Pulmonary artery endothelial cell (primary cell): Measurements from ENCODE around the gene EMCN. TPM values are rescaled to one million over a fixed set of nuclear protein-coding genes. Genes with fewer than 3 reads are reported as not detected.
A peak's percentile ranks its signal among the peaks of the same experiment; 100 is the strongest.
"Not testable (repeated sequence)": the region's sequence is repeated elsewhere in the genome, so short reads cannot be mapped to it uniquely, and the experiment has no call there.

Experiments
- DNase-seq: peaks from one replicate; pipeline ENCODE4 v3.0.0-alpha.2; 2011; ENCODE audit warnings: low read depth, low spot score
- total RNA-seq: library from RNA; depleted of rRNA; stranded (reverse); fragments of >200 nt; gene quantifications from 2 replicates; pipeline ENCODE4 v1.2.3, GENCODE V29; 2014

Gene EMCN, protein sequence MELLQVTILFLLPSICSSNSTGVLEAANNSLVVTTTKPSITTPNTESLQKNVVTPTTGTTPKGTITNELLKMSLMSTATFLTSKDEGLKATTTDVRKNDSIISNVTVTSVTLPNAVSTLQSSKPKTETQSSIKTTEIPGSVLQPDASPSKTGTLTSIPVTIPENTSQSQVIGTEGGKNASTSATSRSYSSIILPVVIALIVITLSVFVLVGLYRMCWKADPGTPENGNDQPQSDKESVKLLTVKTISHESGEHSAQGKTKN
- total RNA-seq = 105 and 117 TPM in 2 replicates

DNA sequence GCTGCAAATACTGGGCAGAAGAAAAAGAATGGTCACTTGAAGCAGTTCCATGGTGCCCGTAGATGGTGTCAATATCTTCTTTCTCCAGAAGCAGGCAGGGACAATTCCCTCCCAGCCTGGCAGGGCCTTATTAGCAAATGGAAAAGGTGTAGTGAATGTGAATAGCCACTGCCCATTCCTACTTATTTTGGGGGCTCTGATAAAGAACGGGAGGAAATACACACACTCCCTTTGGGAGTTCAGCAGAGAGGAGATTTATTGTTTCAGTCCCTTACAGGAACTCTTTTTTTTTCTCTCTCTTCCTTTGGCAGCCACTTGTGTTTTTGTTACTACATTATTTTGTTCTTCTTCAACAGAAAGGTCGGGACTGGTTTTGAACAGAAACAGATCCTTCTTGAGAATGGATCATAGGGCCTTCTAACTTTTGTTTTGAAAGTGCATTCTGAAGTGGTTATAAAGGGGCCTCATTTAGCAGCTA, at the start of gene EMCN:
Gene EMCN (minus strand): TSS at position 159 of the 478 bp plus-strand sequence. CDS start 108 bp downstream, at position 51.
- DNase-seq = peak; percentile 78

DNA sequence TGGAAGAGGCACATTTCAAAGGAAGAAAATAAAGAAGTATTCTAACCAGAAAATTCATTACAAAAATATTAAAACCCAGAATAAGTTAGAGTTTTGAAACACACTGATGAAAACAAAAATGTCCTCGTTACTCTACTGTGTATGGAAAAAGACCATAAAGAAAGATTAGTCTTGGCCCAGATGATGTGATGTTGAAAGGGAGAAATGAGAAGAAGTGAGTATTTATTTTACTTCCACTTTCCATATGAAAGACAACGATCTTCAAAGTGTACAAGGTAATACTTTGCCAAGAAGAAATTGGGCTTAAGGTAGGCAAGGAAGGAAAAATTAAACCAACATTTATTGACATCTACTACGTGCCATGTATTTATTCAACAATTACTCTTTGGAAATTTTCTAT, 48.6 kb upstream of the EMCN start:
- no peak for DNase-seq

DNA sequence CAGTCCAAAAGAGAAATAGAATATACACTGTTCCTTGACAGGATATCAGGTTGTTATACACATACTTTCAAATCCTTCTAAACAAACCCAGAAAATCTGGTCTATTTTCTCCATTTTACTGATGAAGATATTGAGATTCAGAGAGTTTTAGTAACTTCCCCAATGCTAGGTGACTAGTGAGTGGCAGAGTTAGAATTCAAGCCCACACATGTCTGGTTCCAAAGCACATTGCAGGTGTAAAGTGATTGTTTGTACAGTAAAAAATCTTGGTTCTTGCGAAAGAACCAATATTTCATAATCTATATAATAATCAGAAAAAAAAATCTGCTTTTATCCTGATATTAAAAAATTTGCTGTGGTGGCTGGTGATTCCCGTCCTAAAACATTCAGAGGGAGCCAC, 39.5 kb upstream of the EMCN start:
- DNase-seq = no peak

DNA sequence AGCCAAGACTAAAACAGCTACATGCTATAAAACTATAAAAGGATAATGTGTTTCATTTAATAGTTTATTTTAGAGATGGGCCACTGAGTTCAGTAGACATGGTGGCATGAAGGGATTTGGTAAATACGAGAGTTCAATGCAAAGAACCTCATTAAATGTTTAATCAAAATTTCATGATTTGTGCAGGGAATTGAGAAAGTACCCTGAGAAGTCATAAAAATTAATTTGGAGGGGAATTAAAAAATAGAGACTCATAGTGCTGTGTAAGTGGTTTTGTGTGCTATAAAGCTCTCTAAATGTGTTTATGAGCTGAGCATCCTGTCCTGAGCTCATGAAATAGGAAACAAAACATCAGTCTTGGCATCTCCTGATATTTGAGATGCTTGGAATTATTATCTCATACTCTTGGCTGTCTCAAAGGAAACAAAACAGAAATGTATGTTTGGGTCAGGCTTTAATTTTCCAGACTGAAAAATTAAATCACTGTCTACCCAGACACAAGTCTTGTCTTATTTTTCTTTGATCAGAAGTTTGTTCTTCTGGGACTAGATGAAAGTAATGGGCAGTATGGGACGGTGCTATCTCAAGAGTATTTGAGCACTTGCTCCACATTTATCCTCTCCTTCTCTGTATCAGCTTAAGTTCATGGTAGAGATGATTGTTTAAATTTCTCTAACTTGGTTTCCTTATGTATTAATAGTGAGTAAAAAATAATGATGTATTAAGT, 38.0 kb upstream of the EMCN start:
- DNase-seq = peak; percentile 36

DNA sequence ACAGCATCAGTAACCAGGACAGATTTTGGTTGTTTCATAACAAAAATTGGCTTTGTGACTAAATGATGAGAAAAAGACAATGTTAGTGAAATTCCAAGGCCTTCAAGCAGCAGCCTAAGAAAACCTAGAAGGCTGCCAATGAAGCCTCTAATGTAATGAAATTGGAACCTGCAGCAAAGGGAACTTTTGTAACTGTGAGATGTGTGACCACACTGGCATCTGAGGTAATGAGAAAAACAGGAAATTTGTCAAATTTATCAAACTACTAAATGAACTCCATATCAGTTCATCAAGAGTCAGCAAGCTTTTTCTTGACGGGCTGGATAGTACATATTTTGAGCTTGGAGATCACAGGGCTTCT, 30.4 kb upstream of the EMCN start:
- DNase-seq = no peak

DNA sequence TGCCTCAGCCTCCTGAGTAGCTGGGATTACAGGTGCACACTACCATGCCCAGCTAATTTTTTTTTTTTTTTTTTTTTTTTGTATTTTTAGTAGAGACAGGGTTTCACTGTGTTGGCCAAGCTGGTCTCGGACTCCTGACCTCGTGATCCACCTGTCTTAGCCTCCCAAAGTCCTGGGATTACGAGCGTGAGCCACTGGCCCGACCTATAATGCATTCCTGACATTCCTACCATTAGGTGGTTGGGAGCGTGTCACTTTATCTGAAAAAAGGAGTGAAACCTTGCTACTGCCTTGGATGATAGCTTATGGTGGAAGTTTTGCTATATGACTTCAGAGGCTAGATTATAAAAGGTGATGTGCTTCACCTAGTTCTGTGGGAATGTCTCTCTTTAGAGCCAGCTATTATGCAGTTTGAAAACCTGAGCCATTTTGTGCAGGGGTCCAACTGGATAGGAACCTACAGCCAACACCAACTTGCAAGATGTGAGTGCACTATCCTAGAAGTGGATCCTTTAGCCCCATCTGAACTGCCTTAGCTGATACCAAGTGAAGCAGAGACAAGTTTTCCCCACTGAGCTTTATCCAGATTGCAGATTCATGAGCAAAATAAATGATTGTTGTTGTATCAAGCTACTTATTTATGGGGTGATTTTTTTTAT, 29.8 kb upstream of the EMCN start:
- DNase-seq = no peak

DNA sequence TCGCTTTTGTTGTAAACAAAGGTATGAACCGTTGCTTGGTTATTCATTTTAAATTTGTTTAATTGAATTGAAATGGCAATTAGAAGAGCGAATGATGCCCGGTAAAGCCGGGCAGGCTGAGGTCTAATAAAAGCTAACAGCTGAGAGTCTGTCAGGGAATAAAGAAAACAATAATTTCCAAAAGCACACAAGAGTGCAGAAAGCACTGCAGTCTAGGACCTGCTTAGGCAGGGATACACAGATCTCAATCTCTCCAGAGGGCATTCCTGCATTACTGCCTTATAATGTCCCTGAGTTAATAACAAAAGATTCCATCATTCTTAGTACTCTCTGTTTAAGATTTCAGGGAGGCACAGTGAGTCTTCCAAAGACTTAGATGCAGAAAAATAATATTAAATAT, 27.6 kb upstream of the EMCN start:
- DNase-seq = no peak

DNA sequence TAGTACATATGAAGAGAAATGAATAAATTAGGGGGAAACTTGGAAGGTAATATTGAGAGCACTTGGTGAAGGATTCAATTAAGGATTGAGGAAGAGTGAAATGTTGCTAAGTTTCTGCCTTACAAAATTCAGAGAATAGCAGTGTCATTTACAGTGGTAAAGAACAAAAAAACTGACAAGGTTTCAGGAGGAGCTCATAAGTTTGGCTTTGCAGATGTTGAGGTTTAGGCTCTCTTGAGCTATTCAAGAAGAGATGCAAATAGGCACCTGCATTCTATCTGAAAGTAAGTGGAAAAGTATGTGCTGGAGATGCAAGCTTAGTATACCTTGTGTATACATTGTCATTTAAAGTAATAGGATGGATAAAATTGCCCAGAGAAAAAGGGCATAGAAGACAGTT, 22.3 kb upstream of the EMCN start:
- no peak for DNase-seq

DNA sequence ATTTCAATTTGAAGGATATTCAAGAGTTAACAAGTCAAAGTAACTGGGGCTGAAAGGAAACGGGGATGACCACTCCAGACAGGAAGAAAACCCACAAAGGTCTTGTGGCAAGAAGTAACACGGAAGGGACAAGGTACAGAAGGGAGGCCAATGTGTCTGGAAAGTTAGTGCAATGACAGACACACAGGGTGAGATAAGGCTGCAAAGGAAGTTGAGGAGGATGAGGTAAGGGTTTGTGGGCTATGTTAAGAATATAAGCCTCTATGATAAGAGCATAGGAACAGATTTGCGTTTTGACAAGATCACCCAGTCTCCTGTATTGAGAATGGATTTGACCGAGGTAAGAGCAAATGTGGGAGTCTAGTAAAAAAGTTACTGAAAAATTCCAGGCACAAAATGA, 21.9 kb upstream of the EMCN start:
- DNase-seq = no peak

DNA sequence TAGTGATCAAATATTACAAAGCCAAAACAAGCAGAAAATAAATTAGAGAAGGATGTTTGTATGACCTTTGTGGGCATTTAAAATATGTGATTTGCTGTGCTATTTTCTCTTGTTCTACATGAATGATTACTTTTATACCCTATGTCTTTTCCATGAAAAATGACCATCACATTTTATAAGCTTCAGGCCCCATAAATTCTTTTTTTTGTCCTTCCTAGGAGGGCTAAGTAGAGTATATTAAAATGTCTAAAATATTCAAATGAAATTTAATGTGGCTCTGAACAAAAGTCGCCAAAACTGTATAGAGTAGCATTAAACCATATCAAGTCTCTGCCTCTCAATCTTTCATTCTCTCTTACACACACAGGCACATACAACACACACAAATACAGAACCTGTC, 15.9 kb upstream of the EMCN start:
- DNase-seq = no peak

DNA sequence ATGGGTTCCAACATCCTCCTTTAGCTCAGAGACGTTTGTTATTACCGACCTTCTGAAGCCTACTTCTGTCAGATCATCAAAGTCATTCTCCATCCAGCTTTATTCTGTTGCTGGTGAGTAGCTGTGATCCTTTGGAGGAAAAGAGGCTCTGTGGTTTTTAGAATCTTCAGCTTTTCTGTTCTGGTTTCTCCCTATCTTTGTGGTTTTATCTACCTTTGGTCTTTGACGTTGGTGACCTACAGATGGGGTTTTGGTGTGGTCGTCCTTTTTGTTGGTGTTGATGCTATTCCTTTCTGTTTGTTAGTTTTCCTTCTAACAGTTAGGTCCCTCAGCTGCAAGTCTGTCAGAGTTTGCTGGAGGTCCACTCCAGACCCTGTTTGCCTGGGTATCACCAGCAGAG, 12.3 kb upstream of the EMCN start:
- not testable (repeated sequence) for DNase-seq

DNA sequence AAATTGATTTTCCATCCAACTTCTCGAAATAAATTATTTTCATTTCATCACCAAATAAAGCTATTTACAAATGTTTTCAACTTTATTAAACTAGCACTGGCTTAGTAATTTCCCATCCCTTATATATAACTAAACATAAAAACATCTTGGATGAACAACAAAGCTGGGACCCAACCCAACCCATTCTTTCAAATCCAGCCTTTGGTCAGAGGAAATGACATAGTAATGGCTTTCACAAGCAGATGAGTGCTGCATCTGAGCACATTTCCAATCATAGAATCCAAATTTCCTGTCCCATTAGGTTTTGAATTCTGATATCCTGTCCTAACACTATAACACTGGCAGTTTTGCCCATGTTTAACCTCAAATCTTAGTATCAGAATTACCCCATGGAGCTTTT, 7.9 kb upstream of the EMCN start:
- DNase-seq = peak; percentile 49

DNA sequence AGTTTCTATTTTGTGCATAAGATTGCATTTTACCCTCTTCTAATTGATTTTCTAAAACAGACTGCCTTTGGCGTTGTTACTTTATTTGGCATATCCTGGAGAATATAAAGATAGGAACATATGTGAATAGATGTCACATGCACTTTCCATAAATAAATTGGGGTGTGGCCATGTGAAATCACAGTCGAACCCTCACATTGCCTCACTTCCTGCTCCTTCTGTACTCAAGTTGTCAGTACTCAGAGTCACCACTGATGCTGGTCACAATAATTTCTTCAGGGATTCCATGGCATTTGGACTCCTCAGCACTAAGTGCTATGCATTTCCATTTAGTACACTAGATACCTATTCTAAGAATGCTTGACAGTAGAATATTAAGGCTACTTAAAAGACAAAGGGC, 1.4 kb upstream of the EMCN start:
- DNase-seq = no peak

DNA sequence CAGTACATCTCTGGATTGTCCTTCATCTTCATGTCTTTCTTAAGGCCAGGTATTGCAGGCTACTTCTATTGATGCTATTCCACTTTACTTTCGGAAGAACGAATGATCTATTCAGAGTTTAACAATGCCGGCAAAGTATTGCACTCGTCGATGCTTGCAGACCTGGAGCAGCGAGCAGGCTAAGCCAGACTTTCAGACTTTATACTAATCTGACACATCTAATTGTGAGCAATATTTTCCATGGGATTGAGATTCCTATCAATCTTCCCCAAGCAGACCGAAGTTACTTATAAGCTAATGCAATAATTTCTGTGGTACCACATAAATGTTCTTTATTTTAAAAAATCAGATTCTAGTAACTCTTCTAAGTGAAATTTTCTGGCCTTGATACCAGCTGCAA, 1.6 kb downstream of the EMCN start:
- no peak for DNase-seq

DNA sequence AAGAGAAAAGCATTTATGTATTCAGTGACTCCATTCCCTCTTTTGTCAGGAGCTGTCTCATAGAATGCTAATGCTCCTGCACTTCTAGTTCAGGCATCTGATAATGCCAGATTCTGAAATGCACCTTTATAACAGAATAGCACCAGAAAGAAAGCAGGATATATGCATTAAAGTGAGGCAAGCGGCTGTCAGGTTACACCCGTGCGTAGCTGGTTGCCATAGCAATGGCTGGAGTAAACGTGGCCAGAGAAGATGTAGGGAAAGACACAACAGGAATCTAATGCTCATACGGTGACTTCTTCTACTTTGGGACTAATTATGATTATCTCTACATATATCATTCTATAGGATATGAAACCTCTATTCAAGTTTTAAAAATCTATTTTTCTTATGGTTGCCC, 5.9 kb downstream of the EMCN start:
- no peak for DNase-seq

DNA sequence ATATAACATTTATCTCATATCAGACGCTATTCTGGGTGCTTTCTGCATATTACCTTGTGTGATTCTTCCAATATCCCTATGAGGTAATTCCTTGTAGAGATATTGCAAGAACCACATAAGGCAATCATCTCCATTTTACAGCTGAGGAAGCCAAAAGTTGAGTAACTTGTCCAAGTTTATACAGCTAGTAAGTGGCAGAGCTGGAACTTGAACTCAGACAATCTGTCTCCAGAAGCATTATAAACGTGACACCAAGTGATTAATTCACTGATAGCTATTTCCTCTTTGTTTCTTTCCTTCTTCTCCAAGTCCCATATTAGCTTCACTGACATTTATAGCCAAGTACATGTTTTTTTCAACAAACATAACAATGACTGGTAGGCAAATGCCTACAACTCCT, 7.3 kb downstream of the EMCN start:
- DNase-seq = no peak

DNA sequence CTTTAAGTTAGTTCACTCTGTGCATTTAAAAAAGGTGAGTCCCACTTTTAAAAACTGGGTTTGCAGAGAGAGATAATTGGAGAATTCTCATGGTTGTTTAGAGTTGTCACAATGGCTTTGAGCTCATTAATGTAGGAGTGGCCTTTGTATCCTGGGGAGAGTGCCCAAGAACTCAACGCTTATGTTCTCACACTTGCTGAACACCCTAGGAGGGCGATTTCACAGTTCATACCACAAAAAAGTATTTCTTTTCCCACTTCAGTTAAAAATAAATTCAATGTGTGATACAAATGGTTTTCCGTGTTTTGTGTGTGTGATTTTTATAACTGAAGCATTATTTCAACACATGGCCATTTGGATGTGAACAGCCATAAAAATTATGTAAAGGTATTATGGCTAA, 8.4 kb downstream of the EMCN start:
- DNase-seq = no peak

DNA sequence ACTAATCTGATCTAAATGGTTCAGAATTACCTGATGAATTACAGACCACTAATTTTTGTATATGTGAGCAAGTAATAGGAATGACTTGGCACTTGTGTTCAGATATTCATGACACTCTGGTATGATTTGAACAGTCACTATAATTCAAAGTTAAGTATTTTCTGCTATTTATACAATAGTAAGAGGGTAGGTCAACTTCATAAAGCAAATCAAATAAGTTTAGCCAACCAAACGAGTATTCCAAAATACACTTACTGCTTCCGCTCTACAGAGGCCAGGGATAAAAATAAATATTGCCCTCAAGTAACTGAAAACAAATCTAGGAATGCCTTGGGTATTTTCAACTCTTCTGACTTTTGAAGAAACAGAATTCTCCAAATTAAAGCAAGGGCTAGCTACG, 9.1 kb downstream of the EMCN start:
- no peak for DNase-seq

DNA sequence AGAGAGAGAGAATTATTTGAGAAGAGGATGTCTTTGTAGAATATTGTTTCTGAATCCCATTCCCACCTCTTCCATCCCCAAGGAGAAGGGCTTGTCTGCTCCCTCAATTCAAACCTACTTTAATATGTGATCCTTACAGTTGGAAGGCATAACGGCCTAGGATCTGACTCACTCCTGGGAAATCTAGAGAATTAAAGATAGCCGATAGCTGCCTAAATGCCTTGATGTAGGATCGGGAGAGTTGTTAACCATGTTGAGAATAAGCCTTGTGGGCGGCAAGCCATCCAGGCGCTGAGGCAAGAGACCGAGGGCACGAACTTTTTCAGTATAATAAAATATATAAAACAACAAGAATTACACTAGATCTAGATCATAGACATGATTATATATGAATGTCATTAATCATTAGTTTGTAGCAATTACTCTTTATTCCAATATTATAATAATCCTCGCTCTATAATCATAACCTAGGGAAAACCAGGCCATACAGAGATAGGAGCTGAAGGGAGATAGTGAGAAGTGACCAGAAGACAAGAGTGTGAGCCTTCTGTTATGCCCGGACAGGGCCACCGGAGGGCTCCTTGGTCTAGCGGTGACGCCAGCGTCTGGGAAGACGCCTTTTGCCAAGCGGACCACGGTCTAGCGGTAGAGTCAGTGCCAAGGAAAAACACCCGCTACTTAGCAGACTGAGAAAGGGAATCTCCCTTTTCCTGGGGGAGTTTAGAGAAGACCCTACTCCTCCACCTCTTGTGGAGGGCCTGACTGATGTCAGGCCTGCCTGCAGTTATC, 13.5 kb downstream of the EMCN start:
- no peak for DNase-seq

DNA sequence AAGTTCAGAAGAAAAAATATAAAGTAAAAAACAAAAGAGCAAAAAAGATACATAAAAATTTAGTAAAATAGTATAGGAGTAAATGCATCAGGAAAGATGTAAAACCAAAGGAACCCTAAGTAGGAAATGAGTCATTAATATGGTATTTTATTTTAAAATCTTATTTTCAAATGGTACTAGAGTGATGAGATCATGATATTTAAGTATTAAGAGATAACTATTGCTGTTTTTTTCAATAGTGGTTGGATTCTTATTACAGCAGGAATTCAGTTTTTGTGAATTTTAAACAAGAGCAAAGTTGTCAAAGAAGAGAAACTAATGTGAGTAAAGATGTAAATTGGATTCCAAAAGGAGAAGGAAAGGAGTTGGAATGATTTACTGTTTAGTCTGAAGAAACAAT, 20.0 kb downstream of the EMCN start:
- no peak for DNase-seq

DNA sequence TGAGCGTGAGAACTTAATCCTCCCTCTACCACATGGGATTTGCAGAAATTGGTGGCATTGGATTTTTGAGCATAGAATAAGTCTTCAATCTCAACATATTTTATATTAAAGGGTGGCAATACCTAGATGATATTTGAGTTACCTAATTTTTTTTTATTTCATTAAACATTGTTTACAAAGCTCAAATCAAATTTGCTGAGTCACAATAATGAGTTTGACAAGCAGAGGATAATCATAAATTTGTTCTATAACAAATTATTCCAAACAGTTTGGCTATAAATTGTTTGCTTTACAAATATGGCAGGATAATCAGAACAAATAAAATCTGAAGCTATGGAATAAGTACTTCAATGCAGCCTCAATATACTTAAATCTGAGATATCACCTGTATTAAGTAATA, 22.7 kb downstream of the EMCN start:
- DNase-seq = no peak

DNA sequence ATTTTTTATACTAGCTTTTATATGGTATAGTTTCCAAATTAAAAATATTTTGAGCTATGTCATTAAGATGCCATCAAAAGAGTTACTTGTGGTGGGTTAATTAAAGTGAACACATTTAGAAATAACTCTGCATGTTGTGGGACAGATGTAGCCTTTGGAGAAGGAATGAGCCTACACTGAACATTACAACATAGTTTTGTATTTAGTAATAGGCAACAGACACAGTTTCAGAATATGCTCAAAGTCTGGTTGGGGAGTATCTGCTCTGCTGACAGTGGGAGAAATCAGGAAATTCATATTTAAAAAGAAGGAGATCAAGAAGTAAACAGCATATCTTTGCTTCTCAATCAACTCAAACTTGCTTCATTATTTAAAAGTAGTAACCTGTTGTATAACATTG, 23.7 kb downstream of the EMCN start:
- DNase-seq = no peak
